ENCODE measurements around the gene PTGIS.

Gene PTGIS

DNA sequence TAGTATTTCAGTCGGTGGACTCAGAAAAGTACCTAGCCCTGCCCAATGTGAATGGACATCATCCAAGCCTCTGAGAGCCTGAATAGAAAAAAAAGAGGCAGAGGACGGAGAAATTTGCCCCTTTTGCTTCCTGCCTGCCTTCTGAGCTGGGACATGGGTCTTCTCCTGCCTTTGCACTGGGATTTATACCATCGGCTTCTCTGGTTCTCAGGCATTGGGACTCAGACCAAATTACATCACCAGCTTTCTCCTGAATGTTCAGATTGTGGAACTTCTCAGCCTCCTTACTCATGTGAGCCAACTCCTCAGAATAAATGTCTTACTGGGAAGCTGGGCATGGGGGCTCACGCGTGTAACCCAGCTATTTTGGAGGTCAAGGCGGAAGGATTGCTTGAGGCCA is 105.3 kb downstream of the PTGIS start:
- no peak for DNase-seq

- DNase-seq = no peak
These were observed 105.9 kb downstream of the PTGIS start for GRCh38 chr20:49461894-49462620.

DNA sequence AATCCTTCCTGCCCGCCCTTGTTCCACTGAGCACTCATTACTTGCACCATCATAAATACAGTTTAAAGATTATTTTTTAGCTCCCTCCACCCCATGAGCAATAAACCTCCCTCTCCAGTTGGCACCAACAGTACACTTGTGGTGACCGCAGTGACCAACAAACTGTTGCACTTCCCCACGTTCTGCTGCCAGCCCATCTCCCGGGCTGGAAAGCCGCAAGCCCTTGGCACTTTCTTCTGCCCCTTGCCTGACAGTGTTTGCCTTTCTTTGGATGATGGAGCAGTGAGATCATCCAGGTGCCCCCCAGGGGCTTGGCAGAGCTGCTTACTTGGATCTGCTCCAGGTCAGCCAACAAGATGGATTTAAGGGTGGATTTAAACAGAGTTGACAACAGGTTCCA is 107.0 kb downstream of the PTGIS start:
- peak; percentile 75 for DNase-seq

DNA sequence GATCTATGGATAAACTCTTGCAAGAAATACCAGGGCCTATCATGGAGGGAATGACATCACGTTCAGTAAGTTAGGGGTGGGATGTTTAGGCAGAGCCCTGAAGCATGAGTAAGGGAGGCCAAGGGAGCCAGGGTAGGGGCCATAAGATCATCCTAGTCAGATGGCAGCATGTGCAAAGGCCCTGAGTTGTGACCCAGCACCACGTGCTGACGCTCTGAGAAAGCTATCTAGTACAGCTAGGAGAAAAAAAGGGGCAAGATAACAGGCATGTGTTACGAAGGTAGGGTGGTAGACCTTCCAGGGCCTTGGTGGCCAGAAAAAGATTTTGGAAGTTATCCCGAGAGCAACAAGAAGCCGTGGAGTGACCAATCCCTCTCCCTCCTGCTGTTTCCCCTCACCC is 107.8 kb downstream of the PTGIS start:
- DNase-seq = no peak

DNA sequence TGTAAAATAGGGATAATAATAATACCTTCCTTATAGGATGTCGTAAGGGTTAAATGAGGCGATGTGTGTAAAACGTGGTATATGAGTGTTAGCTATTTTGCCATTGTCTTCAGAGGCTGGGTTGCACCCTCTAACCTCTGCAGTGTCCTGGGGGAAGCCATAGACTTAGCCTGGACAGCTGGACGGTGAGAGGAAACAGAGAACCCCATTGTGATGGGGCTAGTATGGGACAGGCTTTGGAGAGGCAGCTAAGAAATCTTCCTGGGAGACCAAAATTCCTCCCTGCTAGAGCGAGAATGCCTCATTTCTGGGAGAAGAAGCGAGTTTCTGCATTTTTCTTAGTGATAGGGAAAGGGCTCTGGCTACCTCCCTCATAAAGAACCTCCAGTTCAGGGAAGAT is 108.3 kb downstream of the PTGIS start:
- DNase-seq = no peak

- peak; percentile 60 for DNase-seq
These were observed 110.5 kb downstream of the PTGIS start for GRCh38 chr20:49457444-49457843.

- DNase-seq = peak; percentile 47
These were observed 111.3 kb downstream of the PTGIS start for GRCh38 chr20:49456646-49457045.

GRCh38 chr20:49455691-49456090 is 112.2 kb downstream of the PTGIS start:
- DNase-seq = no peak

Data from NCI-H2171 treated with DMSO at 0.1 percent for 48 hours (cell line).